Measurements from ENCODE around the gene GPATCH8.

DNA sequence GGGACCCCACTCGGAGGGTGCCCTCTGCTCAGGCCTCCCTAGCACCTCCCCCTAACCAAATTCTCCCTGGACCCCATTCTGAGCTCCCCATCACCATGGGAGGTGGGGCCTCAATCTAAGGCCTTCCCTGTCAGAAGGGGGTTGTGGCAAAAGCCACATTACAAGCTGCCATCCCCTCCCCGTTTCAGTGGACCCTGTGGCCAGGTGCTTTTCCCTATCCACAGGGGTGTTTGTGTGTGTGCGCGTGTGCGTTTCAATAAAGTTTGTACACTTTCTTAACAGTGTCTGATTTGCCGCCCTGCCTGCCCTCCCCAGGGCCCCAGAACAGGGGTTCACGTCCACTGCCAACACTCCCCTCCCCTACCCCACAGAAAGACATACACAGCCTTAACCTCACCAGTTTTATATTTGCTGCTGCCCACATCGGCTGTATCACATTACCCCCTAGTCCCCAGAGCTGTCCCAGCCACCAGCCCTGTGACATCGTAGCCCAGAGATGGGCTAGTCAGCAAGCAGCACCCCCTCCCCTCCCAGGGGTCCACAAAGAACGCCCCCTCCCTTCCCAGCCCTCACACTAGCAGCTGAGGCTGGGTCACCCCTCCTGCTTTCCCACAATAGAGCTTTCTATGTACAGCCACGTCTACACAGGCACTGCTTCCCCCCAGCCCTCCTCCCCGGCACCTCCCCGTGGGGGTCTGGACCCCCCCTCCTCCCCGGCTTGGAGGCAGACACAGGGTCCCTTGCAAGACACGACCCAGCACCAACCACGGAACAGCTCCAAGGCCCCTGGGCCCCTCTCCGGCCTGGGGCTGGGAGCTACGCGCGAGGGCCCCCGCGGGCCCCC is 150.2 kb downstream of the GPATCH8 start:
- TF ChIP-seq POLR2A (IDR thresholded peaks at IDR 0.05) = no peak
- TF ChIP-seq, protein P1, sequence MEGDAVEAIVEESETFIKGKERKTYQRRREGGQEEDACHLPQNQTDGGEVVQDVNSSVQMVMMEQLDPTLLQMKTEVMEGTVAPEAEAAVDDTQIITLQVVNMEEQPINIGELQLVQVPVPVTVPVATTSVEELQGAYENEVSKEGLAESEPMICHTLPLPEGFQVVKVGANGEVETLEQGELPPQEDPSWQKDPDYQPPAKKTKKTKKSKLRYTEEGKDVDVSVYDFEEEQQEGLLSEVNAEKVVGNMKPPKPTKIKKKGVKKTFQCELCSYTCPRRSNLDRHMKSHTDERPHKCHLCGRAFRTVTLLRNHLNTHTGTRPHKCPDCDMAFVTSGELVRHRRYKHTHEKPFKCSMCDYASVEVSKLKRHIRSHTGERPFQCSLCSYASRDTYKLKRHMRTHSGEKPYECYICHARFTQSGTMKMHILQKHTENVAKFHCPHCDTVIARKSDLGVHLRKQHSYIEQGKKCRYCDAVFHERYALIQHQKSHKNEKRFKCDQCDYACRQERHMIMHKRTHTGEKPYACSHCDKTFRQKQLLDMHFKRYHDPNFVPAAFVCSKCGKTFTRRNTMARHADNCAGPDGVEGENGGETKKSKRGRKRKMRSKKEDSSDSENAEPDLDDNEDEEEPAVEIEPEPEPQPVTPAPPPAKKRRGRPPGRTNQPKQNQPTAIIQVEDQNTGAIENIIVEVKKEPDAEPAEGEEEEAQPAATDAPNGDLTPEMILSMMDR (IDR thresholded peaks at IDR 0.05) = no peak

Data from Peyer's patch (tissue), 4 donors.